HepG2 (cell line): Measurements from ENCODE around the gene COMMD10.

ENCODE experiments used
- ELK4 ChIP-seq: sonication (generic); formaldehyde crosslinking; IDR thresholded peaks from 2 replicates; pipeline ENCODE4 v1.9.0; 2021; ENCODE audit warnings: missing genetic modification reagents, borderline replicate concordance
- FOXA1 ChIP-seq, 2 experiments: fragments of 450-650 bp in 1 of 2; sonication (generic) in 1 of 2; formaldehyde crosslinking in 1 of 2; IDR thresholded peaks; 2 replicates each; pipeline versions ENCODE4 v1.4.0 to v1.6.1; 2016 to 2020; ENCODE audit warnings: missing genetic modification reagents in 1 of 2
- FOXO1 ChIP-seq: sonication (generic); formaldehyde crosslinking; IDR thresholded peaks from 2 replicates; pipeline ENCODE4 v1.4.0; 2020; ENCODE audit warnings: missing genetic modification reagents
- GABPB1 ChIP-seq: IDR thresholded peaks from 2 replicates; pipeline ENCODE4 v1.6.1; 2016; ENCODE audit warnings: mild to moderate bottlenecking, missing genetic modification reagents, moderate library complexity, missing compliant biosample characterization
- MAFG ChIP-seq: sonication (generic); formaldehyde crosslinking; IDR thresholded peaks from 2 replicates; pipeline ENCODE4 v1.5.1; 2020; ENCODE audit warnings: mild to moderate bottlenecking, missing genetic modification reagents
- POLR2A ChIP-seq, 2 experiments: IDR thresholded peaks; 2 replicates each; pipeline ENCODE4 v1.6.1; 2011; ENCODE audit warnings: low read depth in 2 of 2, low read length in 2 of 2, mild to moderate bottlenecking in 1 of 2, moderate library complexity in 1 of 2; ENCODE audit not compliant: insufficient read depth in 1 of 2
- POLR2AphosphoS5 ChIP-seq: IDR thresholded peaks from 2 replicates; pipeline ENCODE4 v1.6.1; 2012; ENCODE audit warnings: low read depth, low read length
- RAD21 ChIP-seq: fragments of 450-650 bp; formaldehyde crosslinking; IDR thresholded peaks from 2 replicates; pipeline ENCODE4 v1.5.0; 2020; ENCODE audit warnings: mild to moderate bottlenecking
- TGIF2 ChIP-seq: IDR thresholded peaks from 2 replicates; pipeline ENCODE4 v1.6.1; 2016; ENCODE audit warnings: control low read depth, missing compliant biosample characterization
- USF2 ChIP-seq, 2 experiments: sonication (generic) in 1 of 2; formaldehyde crosslinking in 1 of 2; IDR thresholded peaks; 2 replicates each; pipeline versions ENCODE4 v1.5.1 to v1.6.1; 2011 to 2020; ENCODE audit warnings: borderline replicate concordance in 1 of 2, low read depth in 1 of 2, low read length in 1 of 2, mild to moderate bottlenecking in 1 of 2, missing genetic modification reagents in 1 of 2, moderate library complexity in 1 of 2
- ZNF235 ChIP-seq: sonication (generic); formaldehyde crosslinking; IDR thresholded peaks from 2 replicates; pipeline ENCODE4 v1.8.1; 2023; ENCODE audit warnings: mild to moderate bottlenecking, missing genetic modification reagents, borderline replicate concordance
- ZNF747 ChIP-seq: sonication (generic); formaldehyde crosslinking; IDR thresholded peaks from 2 replicates; pipeline ENCODE4 v1.8.1; 2023; ENCODE audit warnings: missing genetic modification reagents, mild to moderate bottlenecking, borderline replicate concordance

GRCh38 chr5:116272281-116272941 is 187.6 kb downstream of the COMMD10 start:
- TF ChIP-seq TGIF2 (no peak), ZNF235 (CRISPR knock-in tag) (no peak), GABPB1 (CRISPR knock-in tag) (no peak), ELK4 (CRISPR knock-in tag) (no peak), FOXA1 (IDR thresholded peaks at IDR 0.05) (no peak), FOXA1 (CRISPR knock-in tag; IDR thresholded peaks at IDR 0.05) (no peak), RAD21 (no peak), USF2 (IDR thresholded peaks at IDR 0.05; ENCODE audit: low read depth, low read length) (no peak), USF2 (CRISPR knock-in tag; IDR thresholded peaks at IDR 0.05; ENCODE audit: borderline replicate concordance) (no peak), POLR2AphosphoS5 (no peak), POLR2A (IDR thresholded peaks at IDR 0.05; ENCODE audit: insufficient read depth in 1 of 2, low read depth in 2 of 2, low read length in 2 of 2) (no peak), ZNF747 (CRISPR knock-in tag) (no peak), FOXO1 (CRISPR knock-in tag) (no peak), MAFG (CRISPR knock-in tag) (no peak)
